Muscle layer of colon (tissue), 2 donors: ENCODE measurements around the gene NRG2.

Source experiments
- H3K27ac ChIP-seq: one replicate; pipeline ENCODE4 v1.7.0; 2013; ENCODE audit warnings: low read depth, mild to moderate bottlenecking, low read length, moderate library complexity
- H3K27me3 ChIP-seq, 2 donors: one replicate each; pipeline ENCODE4 v1.7.0; 2013; ENCODE audit warnings: low read length in 2 of 2, mild to moderate bottlenecking in 2 of 2; ENCODE audit not compliant: insufficient read depth in 2 of 2, control insufficient read depth in 1 of 2
- H3K36me3 ChIP-seq: one replicate; pipeline ENCODE4 v1.7.0; 2013; ENCODE audit warnings: mild to moderate bottlenecking, low read length; ENCODE audit not compliant: insufficient read depth
- H3K4me1 ChIP-seq: one replicate; pipeline ENCODE4 v1.7.0; 2013; ENCODE audit warnings: mild to moderate bottlenecking, low read length; ENCODE audit not compliant: insufficient read depth
- H3K4me3 ChIP-seq, 2 donors: one replicate each; pipeline ENCODE4 v1.7.0; 2013; ENCODE audit warnings: low read length in 2 of 2, low read depth in 1 of 2, mild to moderate bottlenecking in 1 of 2, moderate library complexity in 1 of 2
- H3K9ac ChIP-seq: one replicate; pipeline ENCODE4 v1.7.0; 2013; ENCODE audit warnings: low read length
- H3K9me3 ChIP-seq: one replicate; pipeline ENCODE4 v1.7.0; 2013; ENCODE audit warnings: mild to moderate bottlenecking, low read length
- donor health status: abdominal sarcoma.
- donor health status: Adenocarcinoma of cecum.

The NRG2 gene

GRCh38 chr5:140058212-140058932 lies 15.3 kb upstream of the NRG2 start:
- H3K27me3 ChIP-seq: no peaks in the 10 kb centered on the region
- no peaks in the 10 kb centered on the region for H3K4me1 ChIP-seq
- H3K36me3 ChIP-seq: no peaks in the 10 kb centered on the region
- H3K9ac ChIP-seq: no peak overlapping the region
- H3K27ac ChIP-seq: no peak overlapping the region
- no peaks in the 10 kb centered on the region for H3K9me3 ChIP-seq
- no peak overlapping the region for H3K4me3 ChIP-seq

- no peaks in the 10 kb centered on the region for H3K9me3 ChIP-seq
- H3K36me3 ChIP-seq: no peaks in the 10 kb centered on the region
- H3K4me1 ChIP-seq: no peaks in the 10 kb centered on the region
- no peak overlapping the region for H3K4me3 ChIP-seq
- no peak overlapping the region for H3K9ac ChIP-seq
- H3K27me3 ChIP-seq: no peaks in the 10 kb centered on the region
- no peak overlapping the region for H3K27ac ChIP-seq
Measured at GRCh38 chr5:140056880-140057279, 13.8 kb upstream of the NRG2 start.

- no peaks in the 10 kb centered on the region for H3K4me1 ChIP-seq
- H3K27ac ChIP-seq: no peak overlapping the region
- no peaks in the 10 kb centered on the region for H3K36me3 ChIP-seq
- H3K4me3 ChIP-seq: no peak overlapping the region
- H3K9me3 ChIP-seq: no peaks in the 10 kb centered on the region
- no peaks in the 10 kb centered on the region for H3K27me3 ChIP-seq
- no peak overlapping the region for H3K9ac ChIP-seq
Measured at GRCh38 chr5:140055152-140055551, 12.1 kb upstream of the NRG2 start.

- H3K27me3 ChIP-seq: no peaks in the 10 kb centered on the region
Measured at GRCh38 chr5:140054086-140054689, 11.1 kb upstream of the NRG2 start.

GRCh38 chr5:140051950-140052349 lies 8.9 kb upstream of the NRG2 start:
- Histone ChIP-seq H3K27ac (no peak overlapping the region), H3K4me3 (no peak overlapping the region), H3K9ac (no peak overlapping the region), H3K9me3 (no peaks in the 10 kb centered on the region), H3K36me3 (no peaks in the 10 kb centered on the region), H3K4me1 (no peaks in the 10 kb centered on the region), H3K27me3 (no peaks in the 10 kb centered on the region)

More at GRCh38 chr5:140054086-140054689, 11.1 kb upstream of the NRG2 start:
- H3K4me3 ChIP-seq: no peak overlapping the region
- no peak overlapping the region for H3K27ac ChIP-seq
- no peaks in the 10 kb centered on the region for H3K36me3 ChIP-seq
- H3K9me3 ChIP-seq: no peaks in the 10 kb centered on the region
- no peaks in the 10 kb centered on the region for H3K4me1 ChIP-seq
- H3K9ac ChIP-seq: no peak overlapping the region

- Histone ChIP-seq H3K9me3 (no peaks in the 10 kb centered on the region), H3K27me3 (no peaks in the 10 kb centered on the region), H3K4me1 (no peaks in the 10 kb centered on the region), H3K27ac (no peak overlapping the region), H3K9ac (no peak overlapping the region), H3K4me3 (no peak overlapping the region), H3K36me3 (no peaks in the 10 kb centered on the region)
Measured at GRCh38 chr5:140049713-140050112, 6.6 kb upstream of the NRG2 start.

- Histone ChIP-seq H3K4me1 (no peaks in the 10 kb centered on the region), H3K27ac (no peak overlapping the region), H3K27me3 (no peaks in the 10 kb centered on the region), H3K4me3 (no peak overlapping the region), H3K36me3 (no peaks in the 10 kb centered on the region), H3K9ac (no peak overlapping the region), H3K9me3 (no peaks in the 10 kb centered on the region)
Measured at GRCh38 chr5:140049205-140049604, 6.1 kb upstream of the NRG2 start.

GRCh38 chr5:140044041-140044440 lies 942 bp upstream of the NRG2 start:
- no peak overlapping the region for H3K27ac ChIP-seq
- no peak overlapping the region for H3K9ac ChIP-seq
- no peaks in the 10 kb centered on the region for H3K36me3 ChIP-seq
- peaks cover 24% of the 10 kb centered on the region for H3K4me1 ChIP-seq
- no peaks in the 10 kb centered on the region for H3K9me3 ChIP-seq
- H3K27me3 ChIP-seq: peaks cover 0 to 10% of the 10 kb centered on the region in 2 donors
- H3K4me3 ChIP-seq: no peak overlapping the region

- H3K36me3 ChIP-seq: no peaks in the 10 kb centered on the region
- H3K27me3 ChIP-seq: peaks cover 0 to 10% of the 10 kb centered on the region in 2 donors
- H3K9me3 ChIP-seq: no peaks in the 10 kb centered on the region
- H3K9ac ChIP-seq: no peak overlapping the region
- H3K4me1 ChIP-seq: peaks cover 25% of the 10 kb centered on the region
- H3K4me3 ChIP-seq: peak overlapping the region; percentile 74 to 96
- peak overlapping the region; percentile 40 for H3K27ac ChIP-seq
Measured at GRCh38 chr5:140043508-140043872, 391 bp upstream of the NRG2 start.

GRCh38 chr5:140042393-140042642 lies 781 bp downstream of the NRG2 start:
- peak overlapping the region; percentile 74 to 96 for H3K4me3 ChIP-seq
- peak overlapping the region; percentile 73 for H3K27ac ChIP-seq
- H3K4me1 ChIP-seq: peaks cover 25% of the 10 kb centered on the region
- no peaks in the 10 kb centered on the region for H3K36me3 ChIP-seq
- H3K9me3 ChIP-seq: no peaks in the 10 kb centered on the region
- no peak overlapping the region for H3K9ac ChIP-seq
- peaks cover 0 to 10% of the 10 kb centered on the region in 2 donors for H3K27me3 ChIP-seq

- Histone ChIP-seq H3K36me3 (no peaks in the 10 kb centered on the region), H3K4me1 (peaks cover 25% of the 10 kb centered on the region), H3K4me3 (peak overlapping the region; percentile 74 to 96), H3K9me3 (no peaks in the 10 kb centered on the region), H3K27ac (peak overlapping the region; percentile 73), H3K27me3 (peaks cover 0 to 10% of the 10 kb centered on the region in 2 donors), H3K9ac (peak overlapping the region; percentile 9)
Measured at GRCh38 chr5:140041492-140042392, 1.4 kb downstream of the NRG2 start.
